ENCODE data around the gene WRAP73.

WRAP73 gene

DNA sequence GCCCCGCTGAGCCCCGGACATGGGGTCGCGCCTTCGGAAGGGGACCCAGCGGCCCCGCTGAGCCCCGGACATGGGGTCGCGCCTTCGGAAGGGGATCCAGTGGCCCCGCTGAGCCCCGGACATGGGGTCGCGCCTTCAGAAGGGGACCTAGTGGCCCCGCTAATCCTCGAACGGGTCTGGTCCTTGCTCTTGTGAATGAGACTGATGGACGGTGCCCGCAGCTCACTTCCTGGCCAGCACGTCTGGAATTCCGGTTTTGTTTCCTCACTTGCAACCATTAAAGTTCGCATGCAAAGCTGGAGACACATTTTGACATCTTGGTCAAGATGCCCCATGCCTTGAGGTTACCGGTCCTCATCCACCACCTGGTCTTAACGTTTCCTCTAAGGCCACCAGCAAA, 5.6 kb downstream of the WRAP73 start:
- DNase-seq: no peak

- DNase-seq: no peak
Observed at GRCh38 chr1:3642919-3643675, 6.8 kb downstream of the WRAP73 start.

GRCh38 chr1:3641816-3642215, 8.1 kb downstream of the WRAP73 start:
- no peak for DNase-seq

DNA sequence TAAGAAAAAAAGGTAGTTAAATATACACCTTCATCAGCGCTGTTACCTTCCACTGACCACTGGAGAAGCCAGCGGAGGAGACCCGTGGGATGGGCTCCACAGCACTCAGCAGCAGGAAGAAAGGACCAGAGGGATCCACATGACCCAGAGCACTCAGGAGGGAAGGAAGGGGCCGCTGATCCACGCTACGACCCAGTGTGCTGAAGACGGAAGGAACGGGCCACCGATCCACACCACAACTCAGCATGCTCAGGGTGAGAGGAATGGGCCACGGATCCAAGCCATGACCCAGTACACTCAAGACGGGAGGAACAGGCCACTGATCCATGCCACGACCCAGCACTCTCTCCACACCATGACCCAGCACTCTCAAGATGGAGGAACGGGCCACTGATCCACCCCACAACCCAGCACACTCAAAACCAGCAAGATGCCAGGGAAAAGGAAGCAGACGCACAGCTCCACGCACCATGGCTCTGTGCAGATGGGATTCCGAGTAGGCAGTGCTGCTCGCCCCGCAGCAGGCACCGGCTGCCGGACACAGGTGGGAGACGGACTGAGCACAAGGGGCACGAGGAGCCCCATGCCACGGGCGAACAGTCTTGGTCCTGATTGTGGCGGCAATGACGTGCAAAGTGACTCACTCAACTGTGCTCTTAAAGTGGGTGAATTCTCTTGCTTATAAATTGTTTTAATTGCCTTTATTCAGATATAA, 8.7 kb downstream of the WRAP73 start:
- DNase-seq: no peak

- no peak for DNase-seq
Observed at GRCh38 chr1:3640121-3640837, 9.6 kb downstream of the WRAP73 start.

DNA sequence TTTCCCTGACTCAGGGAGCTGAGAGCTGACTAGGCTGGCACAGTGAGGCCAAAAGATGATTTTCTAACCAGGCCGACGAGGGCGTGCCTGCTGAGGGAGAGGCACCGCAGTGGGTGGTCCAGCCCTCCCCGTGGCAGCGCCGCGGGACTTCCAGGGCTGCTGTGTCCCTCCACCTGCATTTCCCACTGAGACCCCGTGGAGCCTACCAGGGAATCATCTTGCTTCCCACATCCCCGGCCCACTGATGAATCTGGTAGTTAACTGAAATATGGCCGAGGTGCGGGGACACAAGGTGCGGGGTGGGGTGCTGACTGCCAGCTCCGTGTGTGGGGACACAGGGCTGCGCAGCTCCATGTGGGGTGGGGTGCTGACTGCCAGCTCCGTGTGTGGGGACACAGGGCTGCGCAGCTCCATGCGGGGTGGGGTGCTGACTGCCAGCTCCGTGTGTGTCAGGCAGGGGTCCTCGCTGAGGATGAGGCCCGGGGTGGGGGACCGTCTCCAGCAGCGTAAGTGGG, 10.4 kb downstream of the WRAP73 start:
- no peak for DNase-seq

DNA sequence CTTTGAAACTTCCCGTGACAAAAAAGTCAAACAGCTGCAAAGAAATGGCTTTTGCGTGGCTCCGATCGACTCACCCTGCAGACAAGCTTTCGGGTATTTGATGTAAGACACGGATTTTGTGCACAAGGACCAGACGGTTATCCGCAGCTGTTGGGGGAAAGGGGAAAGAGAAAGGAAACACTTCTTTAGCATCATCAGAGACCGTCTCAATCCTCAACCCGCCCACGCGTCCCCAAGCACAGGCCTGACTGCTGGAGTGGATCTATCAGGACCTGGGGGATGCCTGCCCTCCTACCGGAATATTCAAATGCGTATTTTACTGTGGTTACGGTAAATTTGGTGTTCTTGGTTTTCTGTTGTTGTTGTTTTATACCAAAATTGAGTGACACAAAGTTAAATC, 11.2 kb downstream of the WRAP73 start:
- no peak for DNase-seq

- DNase-seq: no peak
Observed at GRCh38 chr1:3638027-3638426, 11.9 kb downstream of the WRAP73 start.

DNA sequence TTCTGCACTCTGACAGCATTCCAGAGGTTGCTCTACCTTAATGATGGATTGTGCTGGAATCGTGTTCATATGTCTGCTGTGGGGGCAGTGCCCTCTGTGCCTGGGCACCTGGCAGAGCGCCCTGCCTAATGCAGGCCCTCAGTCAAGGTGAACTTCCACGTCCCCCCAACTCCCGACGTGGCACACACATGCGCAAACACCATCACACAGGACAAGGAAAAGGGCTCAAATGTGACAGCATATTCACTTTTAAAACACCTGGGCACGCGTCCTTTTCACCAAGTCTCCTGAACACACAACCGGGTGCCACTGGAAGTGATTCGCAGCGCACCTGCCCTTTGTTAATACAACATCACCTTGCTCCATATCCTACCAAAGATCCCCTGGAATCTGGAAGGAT, 13.4 kb downstream of the WRAP73 start:
- DNase-seq: no peak

DNA sequence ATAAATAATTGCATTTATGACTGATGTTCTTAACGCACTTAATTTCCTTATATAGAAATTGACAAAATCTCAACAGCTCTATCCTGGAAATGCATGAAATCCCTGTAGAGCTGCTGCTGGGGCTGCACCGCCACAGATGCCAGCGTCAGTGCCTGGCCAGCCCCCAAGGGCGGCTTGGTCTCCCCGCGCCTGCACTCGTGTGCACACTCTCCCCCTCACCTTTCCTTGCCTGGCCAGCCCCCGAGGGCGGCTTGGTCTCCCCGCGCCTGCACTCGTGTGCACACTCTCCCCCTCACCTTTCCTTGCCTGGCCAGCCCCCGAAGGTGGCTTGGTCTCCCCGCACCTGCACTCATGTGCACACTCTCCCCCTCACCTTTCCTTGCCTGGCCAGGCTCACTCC, 13.8 kb downstream of the WRAP73 start:
- no peak for DNase-seq

DNA sequence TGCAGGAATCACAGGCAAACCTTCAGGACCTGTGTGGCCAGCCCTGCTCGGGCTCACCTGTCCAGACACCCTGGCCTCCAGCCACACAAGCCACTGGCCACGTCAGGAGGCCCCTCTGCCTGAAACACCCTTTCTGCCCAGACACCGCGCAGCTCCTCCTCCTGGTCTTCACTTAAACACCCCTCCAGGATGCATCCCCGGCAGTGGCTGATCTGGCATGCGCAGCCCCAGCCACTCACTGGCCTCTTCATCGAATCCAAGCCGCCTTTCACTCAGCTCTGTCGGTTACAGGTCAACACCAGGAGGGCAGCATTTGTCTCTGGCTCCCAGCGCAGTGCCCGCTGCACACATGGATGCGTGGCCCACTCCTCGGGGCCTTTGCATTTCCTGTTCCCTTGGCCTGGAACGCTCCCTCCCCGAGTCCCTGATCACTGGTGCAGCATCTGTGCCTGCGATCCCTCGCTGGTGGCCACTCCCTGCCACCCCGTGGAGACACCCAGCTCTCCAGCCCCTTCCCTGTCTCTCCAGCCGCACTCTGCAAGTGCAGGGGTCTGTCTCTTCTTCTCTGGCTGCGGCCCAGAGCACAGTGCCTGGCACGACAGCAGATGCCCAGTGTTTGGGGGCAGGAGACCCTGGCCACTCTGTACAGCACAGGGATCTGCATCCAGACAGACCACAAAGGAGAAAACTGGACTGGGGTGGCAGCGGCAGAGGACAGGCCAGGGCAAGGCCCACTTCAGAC, 15.7 kb downstream of the WRAP73 start:
- no peak for DNase-seq

GRCh38 chr1:3633344-3634058, 16.4 kb downstream of the WRAP73 start:
- DNase-seq: no peak

- DNase-seq: no peak
Observed at GRCh38 chr1:3632716-3633343, 17.1 kb downstream of the WRAP73 start.

DNA sequence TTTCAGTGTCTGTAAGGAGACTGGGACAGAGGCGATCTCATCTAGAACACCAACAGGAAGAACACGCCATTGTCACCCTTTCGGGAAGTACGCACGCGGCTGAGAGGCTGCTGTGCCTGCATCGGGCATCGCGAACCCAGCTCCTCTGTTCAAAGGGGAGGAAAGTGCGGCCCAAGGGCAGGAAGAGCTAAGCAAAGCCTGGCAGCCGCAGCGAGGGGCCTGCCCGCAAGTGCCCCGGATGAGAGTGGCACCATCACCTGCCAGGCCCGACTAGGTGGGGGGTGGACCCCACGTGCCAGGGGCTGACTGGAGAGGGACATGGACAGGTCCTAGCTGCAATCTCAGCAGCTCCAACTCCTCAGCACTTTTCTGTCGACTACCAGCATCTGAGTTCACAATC, 17.6 kb downstream of the WRAP73 start:
- no peak for DNase-seq

DNA sequence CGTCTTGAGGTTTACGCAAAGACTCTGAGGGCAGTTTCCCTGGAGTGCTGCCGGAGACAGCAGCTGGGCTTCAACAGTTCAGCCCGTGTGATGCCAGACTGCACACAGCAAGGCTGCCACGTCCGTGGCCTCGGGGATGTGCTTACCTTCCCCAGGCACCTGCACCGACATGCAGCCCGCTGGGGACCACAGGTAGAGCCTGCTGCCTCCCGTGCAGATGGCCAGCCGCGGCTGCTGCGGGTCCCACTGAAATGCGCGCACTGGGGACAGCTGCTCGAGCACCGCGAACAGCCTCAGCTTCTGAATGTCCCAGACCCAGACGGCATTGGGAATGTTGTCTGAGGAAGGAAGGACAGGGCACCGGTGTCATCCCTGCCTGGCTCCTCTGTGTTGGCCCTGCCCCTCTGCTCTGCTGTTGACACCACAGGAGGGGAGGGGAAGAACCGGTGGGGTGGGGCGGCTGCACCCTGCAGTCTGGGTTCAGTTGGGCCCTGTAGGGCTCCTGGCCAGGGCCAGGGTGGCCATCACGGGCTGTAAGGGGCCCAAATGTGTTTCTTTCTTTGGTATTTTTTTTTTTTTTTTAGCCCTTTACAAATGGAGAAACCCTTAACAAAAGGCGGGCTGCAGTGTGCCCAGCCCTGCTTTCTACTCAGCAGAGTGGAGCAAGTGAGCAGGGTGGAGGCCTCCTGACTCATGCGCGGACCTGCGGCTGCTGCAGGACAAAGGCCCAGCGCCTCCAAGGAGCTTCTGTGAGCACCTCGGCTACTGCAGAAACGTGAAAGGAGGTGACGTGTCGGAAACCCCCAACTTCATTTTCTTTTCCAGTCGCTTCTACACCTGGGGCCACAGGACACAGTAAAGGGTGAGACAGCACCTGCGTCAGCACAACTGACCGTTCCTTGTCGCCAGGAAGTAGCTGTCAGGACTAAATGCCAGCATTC, 18.3 kb downstream of the WRAP73 start:
- no peak for DNase-seq

DNA sequence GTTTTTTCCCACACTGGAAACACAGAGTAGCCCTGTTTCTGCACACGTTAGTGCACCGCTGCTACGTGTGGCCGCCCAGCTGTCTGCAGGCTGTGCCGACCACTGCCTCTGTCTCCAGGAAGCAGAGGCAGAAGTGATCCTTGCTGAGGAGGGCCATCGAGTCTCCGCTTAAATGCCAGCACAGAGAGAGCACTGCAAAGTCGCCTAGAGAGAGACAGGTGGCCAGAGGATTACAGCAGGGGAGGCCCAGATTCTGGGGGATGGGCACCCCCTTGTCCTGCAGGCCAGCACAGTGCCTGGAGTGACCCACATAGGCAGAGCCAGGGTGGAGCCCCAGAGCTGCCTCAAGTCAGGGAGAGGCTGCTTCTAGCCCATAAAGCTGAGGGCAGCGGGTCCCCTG, 19.0 kb downstream of the WRAP73 start:
- DNase-seq: no peak

DNA sequence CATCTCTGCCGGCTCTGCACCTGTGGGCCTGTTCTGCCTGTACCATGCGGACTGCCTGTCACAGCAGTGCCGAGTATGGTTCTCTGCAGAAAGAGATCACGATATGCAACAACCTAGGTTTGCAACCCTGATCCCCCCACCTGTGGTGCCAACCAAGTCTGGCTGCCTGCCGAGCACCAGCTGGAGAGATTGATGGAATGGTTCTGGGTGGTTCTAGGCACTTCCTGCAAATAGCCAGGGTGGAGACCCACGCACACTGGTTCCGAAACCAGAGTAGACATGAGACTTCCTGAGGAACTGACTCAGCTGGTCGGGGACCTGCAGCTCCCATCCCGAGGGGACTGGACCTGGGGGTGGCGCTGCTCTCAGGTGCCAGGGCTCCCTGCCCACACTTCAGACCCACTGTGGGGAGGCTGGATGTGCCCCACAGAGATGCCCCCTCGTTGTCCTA, 19.7 kb downstream of the WRAP73 start:
- DNase-seq: no peak

GRCh38 chr1:3629561-3630160, 20.2 kb downstream of the WRAP73 start:
- no peak for DNase-seq

DNA sequence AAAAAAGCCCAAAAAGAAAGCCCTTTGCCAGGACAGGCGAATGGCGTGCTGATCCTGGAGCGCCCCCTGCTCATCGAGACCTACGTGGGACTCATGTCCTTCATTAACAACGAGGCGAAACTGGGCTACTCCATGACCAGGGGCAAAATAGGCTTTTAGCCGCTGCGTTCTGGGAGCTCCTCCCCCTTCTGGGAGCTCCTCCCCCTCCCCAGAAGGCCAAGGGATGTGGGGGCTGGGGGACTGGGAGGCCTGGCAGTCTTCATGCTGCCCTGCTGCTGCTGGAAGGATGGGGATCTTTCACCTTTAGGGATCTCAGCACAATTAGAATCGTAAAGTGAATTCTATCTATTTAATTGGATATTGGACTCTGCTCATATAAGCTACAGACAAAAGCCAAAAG, 21.5 kb downstream of the WRAP73 start:
- DNase-seq: no peak
